ENCODE data around the gene CEP128.

GRCh38 chr14:80608563-80608962 is 333.0 kb downstream of the CEP128 start:
- no peak for TF ChIP-seq POLR2A (IDR thresholded peaks at IDR 0.05)
- no peak for TF ChIP-seq CTCF (IDR thresholded peaks at IDR 0.05)
